GM19238 (cell line): ENCODE measurements around the gene PDE6A.

Source experiments
- DNase-seq: peaks from one replicate; pipeline ENCODE4 v3.0.0; 2011; ENCODE audit warnings: low spot score; ENCODE audit not compliant: insufficient read length

PDE6A gene

DNA sequence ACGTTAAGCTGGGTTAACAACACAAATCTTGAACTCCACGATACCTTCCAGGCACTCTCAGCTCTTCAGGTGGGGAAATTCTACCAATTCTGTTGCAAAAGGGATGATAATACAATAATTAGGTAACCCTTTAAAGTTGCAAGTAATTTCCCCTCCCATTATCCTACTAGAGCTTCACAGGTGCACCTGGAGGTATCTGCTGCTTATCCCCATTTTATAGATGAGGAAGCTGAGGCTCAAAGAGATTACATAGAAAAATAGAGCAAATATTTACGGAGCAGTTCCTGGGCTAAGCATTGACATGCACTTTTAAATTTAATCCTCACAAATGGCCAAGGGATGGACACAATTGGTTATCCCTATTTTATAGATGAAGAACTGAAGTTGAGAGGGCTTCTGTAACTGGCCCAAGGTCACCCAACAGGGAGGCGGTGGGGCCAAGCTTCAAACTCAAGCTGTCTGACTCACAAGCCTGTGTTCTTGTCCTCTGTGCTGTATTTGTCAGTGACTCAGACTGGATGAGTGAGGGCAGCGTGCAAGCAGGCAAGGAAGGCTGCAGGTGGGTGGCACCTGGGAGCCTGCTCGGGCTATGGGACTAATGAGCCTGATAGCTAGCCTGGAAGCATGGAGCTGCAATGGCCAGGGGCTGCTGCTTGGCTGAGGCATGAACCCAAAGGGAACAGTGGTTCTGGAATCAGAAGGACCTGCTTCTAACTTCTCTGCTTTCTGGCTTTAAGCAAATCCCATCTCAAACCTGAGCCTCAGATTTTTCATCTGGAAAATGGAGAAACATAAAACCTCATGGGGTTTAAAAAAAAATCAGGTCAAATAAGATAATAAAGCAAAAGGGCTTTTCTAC, 105.5 kb downstream of the PDE6A start:
- no peak for DNase-seq

DNA sequence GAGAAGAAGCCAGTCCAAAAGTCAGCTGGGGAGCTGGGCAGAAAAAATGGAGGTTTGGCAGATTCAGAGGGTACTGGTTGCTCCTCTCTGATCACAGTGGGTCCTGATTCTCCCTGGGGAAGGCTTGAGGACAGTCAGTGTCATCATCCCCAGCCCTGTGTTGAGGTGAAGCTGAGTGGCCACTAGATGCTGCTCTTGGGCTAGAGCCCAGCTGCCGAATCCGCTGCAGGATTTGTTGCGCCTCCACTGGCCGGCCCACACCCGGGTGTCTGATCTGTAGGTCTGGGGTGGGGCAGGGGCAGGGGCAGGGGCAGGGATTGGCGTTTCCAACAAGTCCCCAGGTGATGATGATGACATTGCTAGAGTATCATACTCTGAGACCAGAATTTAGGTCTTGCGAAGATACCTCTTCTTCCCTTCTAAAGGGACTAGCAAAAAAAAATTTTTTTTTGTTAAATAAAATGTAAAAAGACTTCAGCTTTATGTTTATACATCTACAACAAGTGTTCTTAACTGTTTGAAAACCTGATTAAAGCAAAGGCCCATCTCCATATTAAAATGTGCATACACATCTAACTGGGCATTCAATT, 106.8 kb downstream of the PDE6A start:
- no peak for DNase-seq

DNA sequence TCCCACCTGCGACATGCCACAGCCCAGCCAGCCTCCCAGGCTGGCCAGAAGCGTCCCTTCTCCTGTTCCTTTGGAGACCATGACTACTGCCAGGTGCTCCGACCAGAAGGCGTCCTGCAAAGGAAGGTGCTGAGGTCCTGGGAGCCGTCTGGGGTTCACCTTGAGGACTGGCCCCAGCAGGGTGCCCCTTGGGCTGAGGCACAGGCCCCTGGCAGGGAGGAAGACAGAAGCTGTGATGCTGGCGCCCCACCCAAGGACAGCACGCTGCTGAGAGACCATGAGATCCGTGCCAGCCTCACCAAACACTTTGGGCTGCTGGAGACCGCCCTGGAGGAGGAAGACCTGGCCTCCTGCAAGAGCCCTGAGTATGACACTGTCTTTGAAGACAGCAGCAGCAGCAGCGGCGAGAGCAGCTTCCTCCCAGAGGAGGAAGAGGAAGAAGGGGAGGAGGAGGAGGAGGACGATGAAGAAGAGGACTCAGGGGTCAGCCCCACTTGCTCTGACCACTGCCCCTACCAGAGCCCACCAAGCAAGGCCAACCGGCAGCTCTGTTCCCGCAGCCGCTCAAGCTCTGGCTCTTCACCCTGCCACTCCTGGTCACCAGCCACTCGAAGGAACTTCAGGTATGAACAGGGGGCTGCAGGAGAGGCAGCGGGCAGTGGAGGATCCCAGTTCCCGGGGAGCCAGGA, 108.0 kb downstream of the PDE6A start:
- no peak for DNase-seq

DNA sequence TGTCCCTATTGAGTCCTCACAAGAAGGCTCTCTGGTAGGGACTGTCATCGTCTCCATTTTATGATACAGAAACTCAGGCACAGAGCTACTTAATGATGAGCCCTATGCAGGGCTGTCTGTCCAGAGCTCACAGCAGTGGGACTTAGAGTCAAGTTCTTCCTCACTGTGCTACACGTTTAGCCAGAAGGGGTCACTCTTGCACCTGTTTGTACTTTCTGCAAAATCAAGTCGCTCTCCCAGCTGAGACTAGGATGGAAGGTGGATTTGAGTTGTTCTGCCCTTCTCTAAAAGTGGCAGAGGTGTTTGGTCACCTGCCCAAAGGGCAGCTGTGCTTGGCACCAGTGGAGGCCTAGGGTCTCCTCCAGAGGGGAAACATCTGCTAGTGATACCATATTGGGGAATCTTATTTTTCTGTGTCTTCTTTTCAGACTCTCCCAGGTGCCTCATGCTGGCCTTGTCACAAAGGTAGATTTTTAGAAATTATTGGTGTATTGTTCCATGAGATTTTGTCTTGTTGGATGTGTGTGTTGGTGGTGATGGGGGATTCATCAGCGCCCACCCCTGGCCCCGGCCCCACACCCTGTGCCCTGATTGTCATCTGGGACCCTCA, 110.2 kb downstream of the PDE6A start:
- DNase-seq = peak; percentile 38

DNA sequence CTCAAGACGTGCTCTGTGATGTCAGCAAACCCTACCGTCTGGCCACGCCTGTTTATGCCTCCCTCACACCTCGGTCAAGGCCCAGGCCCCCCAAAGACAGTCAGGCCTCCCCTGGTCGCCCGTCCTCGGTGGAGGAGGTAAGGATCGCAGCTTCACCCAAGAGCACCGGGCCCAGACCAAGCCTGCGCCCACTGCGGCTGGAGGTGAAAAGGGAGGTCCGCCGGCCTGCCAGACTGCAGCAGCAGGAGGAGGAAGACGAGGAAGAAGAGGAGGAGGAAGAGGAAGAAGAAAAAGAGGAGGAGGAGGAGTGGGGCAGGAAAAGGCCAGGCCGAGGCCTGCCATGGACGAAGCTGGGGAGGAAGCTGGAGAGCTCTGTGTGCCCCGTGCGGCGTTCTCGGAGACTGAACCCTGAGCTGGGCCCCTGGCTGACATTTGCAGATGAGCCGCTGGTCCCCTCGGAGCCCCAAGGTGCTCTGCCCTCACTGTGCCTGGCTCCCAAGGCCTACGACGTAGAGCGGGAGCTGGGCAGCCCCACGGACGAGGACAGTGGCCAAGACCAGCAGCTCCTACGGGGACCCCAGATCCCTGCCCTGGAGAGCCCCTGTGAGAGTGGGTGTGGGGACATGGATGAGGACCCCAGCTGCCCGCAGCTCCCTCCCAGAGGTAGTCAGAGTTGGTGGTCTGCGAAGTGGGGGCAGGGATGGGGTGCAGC, 111.3 kb downstream of the PDE6A start:
- DNase-seq = no peak

DNA sequence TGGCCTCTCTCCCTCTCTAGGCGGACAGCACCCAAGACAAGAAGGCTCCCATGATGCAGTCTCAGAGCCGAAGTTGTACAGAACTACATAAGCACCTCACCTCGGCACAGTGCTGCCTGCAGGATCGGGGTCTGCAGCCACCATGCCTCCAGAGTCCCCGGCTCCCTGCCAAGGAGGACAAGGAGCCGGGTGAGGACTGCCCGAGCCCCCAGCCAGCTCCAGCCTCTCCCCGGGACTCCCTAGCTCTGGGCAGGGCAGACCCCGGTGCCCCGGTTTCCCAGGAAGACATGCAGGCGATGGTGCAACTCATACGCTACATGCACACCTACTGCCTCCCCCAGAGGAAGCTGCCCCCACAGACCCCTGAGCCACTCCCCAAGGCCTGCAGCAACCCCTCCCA, 112.0 kb downstream of the PDE6A start:
- DNase-seq = no peak

DNA sequence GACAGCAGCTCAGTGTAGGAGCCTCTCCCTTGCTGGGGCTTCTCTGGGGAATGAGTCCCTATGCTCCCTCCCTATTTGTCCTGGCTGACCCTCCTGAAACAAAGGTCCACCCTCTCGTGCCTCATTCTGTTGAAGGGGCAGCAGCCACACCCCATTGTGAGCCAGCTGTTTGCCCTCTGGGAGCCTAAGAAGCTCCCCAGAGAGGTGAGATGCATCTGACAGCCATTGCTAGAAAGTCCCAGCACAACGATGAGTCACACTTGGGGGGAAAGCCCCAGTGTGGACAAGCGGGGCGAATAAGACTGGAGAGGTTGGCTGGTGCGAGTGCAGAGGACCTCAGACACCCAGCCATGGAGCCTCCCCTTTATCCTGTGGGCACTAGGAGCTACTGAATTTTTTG, 113.1 kb downstream of the PDE6A start:
- DNase-seq = peak; percentile 54

DNA sequence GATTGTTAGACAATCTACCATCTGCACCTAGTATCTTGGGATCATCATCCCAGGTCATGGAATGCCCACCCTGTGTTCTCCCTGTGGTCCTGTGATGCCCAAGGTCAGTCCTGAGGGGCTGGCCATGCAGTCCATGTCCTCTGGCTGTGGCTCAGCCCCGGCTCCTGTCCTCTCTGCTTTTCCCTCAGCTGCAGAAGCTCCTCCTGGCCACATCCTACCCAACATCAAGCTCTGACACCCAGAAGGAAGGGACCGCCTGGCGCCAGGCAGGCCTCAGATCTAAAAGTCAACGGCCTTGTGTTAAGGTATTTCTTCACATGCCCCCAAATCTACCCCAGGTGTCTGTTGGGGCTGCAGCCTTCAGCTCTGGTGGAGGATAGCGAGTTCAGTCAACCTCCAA, 114.0 kb downstream of the PDE6A start:
- DNase-seq = no peak

DNA sequence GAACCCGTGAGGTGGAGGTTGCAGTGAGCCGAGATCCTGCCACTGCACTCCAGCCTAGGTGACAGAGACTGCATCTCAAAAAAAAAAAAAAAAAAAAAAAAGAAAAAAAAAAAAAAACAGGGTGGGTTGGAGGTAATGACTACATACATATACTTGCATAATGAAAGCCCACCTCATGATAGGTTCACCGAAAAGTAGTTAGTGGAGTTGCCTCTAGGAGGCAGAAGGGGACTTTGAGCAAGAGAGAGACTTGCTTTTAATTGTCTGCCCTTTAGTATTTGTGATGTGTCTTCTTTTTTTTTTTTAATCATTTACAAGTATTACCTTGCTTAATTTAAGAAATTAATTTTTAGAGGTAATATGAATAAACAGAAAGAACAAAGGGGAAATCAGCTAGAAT, 114.6 kb downstream of the PDE6A start:
- DNase-seq = no peak

DNA sequence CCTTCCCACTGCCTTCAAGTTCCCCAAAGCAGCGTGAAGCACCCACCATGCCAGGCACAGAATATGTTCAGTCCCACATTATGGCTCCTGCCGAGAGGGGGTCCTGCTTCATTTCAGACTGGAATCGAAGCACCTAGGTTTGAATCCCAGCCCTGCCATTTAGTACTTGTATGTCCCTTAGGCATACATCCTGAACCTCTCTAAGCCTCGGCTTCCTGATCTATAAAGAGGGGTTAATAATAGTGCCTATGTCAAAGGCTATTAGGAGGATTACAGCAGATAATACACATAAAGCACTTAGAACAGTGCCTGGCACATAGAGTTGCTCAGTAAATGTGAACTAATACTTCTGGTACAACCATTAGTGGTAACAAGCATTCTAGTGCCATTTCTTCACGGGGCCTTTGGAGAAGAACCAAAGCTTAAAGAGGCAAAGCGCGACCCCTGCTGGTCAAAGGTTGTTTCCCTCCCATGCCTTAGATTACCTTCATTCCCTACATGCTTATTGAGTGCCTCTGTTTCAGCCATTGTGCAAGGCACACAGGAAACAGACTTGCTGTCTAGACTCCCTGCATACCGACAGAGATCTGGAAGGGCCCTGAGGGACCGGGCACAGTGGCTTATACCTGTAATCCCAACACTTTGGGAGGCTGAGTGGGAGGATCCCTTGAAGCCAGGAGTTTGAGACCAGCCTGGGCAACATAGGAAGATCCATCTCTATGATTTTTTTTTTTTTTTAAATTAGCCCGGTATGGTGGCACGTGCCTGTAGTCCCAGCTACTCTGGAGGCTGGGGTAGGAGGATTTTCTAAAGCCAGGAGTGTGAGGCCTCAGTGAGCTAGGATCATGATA, 116.2 kb downstream of the PDE6A start:
- DNase-seq = peak; percentile 79

DNA sequence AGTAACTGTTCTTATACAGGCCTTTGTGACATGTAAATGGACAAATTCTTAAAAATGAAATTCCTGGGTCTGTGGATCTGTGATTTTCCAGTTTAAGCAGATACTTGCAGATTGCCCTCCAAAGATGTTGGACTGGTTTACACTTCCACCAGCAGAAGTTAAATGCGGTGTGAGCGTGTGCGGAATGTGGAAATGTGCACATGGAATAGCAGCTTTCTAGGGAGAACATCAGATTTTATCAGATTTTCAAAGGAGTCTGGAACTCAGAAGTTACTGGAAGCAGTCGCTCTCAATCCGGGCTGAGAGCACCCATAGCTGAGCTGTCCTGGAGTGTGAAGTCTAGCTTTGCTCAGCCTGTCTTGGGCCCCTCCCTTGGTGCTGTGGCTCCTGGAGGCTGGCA, 117.0 kb downstream of the PDE6A start:
- DNase-seq = no peak

DNA sequence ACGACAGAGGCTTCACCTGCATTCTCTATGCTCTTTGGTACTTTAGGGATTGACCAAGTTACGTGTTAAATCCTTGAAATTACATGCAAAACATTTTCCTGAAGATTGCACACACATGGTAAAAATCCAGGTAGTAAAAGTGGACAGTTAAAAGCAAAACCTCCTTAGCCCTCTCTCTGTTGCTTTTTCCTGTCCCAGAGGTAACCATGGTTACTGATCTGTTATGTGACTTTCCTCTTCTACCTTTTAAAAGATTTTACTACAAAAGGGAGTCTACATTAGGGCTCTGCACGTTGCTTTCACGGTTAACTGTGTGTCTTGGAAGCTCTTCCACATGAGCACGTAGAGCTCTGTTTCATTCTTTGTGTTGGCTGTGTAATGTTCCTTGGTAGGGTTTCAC, 117.5 kb downstream of the PDE6A start:
- no peak for DNase-seq

DNA sequence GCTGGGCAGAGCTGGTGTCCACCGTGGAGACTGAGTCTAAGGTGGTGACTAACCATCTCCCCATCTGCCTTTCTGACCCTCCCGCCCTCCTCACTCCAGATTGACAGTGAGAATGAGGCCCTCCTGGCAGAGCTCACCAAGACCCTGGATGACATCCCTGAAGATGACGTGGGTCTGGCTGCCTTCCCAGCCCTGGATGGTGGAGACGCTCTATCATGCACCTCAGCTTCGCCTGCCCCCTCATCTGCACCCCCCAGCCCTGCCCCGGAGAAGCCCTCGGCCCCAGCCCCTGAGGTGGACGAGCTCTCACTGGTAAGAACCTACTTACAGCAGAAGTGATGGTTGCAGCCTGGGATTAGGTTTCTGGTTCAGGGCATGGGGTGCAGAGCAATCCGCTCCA, 118.0 kb downstream of the PDE6A start:
- no peak for DNase-seq

DNA sequence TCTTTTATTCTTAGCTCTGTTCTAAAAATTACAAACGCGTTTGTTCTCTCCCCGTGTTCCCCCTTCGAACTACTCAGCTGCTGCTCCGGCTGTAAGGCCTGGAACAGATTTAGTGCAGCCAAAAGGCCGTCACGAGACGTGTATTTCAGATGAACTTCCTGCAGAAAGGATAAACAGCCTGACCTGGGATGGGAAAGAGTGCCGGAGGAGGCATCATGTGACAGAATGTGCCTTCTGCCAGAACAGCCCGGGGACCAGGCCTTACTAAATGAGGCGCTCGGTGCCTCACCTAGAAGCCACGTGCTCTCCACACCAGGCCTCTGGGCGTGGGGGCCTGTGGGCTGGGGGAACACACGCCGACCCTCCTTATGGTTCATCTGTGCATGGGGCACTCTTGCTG, 119.7 kb downstream of the PDE6A start:
- no peak for DNase-seq

DNA sequence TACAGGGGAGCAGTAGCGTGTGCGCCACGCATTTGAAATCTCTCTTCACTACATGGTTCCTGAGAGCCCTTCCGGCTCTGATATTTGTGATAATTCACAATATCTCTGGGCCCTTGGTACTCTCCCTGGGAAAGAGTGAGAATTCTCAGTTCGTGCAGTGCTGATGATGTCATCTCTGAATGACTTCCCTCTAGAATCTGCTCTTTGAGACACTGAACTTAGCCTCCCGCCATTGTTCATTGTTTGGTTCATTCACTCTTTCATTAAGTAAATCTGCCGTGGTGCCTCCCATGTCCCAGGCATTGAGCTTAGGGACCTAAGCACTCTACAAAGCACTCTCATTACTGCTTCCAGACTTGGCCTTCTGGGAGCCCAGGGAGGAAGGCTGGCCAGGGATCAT, 120.5 kb downstream of the PDE6A start:
- no peak for DNase-seq

DNA sequence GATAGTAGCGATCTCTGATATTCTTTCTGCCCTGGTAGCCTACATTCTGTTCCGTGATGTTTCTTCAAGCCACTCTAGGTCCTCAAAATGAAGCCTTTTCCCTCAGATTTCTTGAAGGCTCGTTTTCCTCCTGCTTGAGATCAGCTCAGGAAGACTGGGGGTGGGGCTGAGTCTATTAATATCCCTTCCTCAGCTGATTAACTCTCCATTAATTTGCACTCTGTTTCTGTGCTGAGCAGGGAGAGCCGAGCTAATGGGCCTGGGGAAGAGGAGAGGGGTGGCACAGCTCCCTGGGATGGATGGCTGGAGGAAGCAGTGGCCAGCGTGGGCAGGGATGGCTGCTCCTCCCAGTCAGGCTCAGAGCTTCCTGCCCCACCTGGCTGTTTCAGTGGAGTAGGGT, 121.2 kb downstream of the PDE6A start:
- no peak for DNase-seq

DNA sequence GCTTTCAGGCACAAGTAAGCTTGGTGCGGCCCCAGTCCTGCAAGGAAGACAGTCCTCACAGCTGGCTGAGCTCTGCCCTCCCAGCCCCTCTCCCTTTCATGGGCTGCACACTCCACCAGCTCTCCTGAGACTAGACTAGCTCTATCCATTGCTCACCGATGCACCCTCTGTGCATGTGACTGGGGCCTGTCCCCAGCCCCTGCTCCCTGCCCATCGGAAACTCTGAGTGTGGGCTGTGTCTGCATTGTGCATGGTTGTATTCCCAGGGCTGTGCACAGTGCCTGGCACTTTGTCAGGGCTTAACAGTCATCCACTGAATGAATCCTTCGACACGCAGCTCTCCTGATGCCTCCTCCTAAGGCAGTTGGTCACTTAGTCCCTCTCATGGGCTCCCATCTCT, 122.3 kb downstream of the PDE6A start:
- DNase-seq = no peak

DNA sequence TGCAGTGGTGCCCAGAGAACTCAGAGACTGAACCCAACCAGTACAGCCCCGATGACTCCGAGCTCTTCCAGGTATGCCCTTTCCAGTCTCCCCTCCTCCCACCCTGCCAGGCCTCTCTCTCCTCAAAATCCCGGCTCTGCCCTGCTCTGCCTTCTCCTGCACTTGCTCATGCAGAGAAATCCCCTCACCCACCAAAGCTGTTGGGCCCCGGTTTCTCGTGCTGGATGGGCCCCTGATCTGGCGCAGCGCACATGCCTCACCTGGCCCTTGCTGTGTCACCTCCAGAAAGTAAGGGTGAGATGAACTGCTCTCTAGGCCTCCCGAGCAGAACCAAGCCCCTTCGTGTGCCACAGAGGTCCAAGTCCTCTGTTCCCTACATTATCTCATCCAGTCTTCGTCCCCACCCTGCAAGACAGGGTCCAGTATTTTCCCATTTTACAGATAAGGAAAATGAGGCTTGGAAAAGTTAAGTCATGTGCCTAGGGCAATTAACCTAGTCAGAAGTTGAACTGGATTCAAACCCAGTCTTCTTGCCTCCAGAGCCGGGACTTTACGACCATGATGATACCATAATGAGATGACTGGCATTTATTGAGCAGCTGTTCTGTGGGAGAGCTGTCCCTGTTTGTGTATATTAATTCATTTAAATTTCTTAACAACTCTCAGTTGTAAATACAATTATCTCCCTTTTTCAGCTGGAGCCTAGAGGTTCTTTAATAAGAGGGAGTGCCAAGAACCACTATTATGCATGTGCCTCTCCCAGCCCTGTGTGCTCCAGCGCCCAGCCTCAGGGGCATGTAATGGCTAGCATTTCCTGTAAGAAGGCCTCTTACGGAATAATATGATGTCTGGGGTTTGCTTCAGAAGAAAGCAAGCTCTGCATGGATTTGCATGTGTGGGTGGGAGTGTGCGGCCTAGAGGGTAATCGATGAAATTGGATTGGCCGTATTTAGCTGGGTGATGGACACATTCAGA, 123.8 kb downstream of the PDE6A start:
- DNase-seq = no peak

DNA sequence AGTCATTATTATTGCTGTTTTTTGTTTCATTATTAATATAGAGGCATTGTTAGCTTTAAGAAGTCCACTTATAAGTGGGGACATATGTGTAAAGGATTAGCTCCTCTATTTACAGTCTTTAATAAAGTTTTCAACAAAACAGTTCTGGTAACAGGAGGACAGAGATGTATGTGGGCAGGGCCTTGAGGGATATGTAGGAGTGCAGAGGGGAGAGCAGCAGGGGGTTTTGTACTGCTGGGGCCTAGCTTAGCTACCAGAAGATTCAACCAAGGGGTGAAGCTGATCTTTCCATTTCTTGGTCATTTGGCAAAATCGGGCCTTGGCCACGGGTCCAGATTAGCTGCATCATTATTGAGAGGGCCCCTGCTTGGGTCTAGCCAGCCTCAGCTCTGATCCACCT, 124.6 kb downstream of the PDE6A start:
- DNase-seq = no peak
